MM.1S (cell line): ENCODE results near the gene SLC6A16.

Source experiments
- CTCF ChIP-seq: fragments of 300-600 bp; sonication (generic); IDR thresholded peaks from 2 replicates; pipeline ENCODE4 v1.5.1; 2016; ENCODE audit warnings: antibody characterized with exemption, low read length, mixed read lengths
- EZH2 ChIP-seq: fragments of 300-600 bp; sonication (generic); optimal IDR thresholded peaks from 2 replicates; pipeline ENCODE3; 2017; ENCODE audit warnings: low read depth, mild to moderate bottlenecking, antibody characterized with exemption, low read length, mixed read lengths

DNA sequence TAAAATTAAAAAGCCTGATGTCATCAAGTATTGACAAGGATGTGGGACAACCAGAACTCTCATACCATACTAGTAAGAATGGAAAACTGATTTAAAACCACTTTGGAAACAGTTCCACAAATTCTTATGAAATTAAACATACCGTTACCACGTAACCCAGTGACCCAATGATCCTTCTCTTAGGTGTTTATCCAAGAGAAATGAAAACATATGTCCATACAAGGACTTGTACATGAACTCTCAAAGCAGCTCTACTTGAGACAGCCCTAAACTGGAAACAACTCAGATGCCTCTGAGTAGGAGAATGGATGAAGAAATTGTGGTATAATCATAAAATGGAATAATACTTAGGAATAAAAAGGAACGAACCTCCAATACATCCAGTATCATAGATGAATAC, 27.6 kb downstream of the SLC6A16 start:
- TF ChIP-seq CTCF (no peak), EZH2 (no peak)
